Measurements from ENCODE around the gene SGO2. TPM values are rescaled to one million over a fixed set of nuclear protein-coding genes. Genes with fewer than 3 reads are reported as not detected.

SGO2 gene
- total RNA-seq, 1 donor from 2014 or later: 4.9 TPM

DNA sequence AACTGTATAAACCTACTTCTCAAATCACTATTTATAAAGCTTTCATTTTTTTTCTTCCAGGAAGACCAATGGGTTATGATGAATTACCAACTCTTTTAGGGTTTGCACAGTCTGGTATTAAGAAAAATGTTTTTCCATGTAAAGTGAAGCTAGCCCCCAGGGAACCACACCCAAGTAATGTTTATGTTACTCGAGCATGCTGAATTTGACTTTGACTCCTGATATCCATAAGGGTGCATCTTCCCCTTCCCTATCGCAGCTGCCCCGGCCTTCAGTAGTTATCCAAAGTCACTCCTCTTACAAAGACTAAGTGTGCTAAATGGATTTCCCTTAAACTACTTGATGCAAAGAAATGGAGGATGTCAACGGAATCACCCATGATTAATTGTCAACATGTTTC lies 37.8 kb upstream of the SGO2 start:
- no peak overlapping the region for H3K9ac ChIP-seq (ENCODE audit: low read length)
- H2AFZ ChIP-seq (ENCODE audit: low read depth, low read length): no peak overlapping the region
- no peaks in the 10 kb centered on the region for H3K4me1 ChIP-seq (ENCODE audit: insufficient read depth, low read length)
- Mint-ChIP-seq H3K4me1 (ENCODE audit: low read depth, unreplicated experiment) (peaks cover 24% of the 10 kb centered on the region), H3K9me3 (ENCODE audit: unreplicated experiment) (no peaks in the 10 kb centered on the region), H3K4me3 (ENCODE audit: unreplicated experiment) (no peak overlapping the region), H3K27ac (ENCODE audit: unreplicated experiment) (peak overlapping the region; percentile 59), H3K36me3 (ENCODE audit: low read depth, unreplicated experiment) (peaks cover 15% of the 10 kb centered on the region), H3K27me3 (ENCODE audit: low read depth, unreplicated experiment) (no peaks in the 10 kb centered on the region)
- no peak overlapping the region for H3K27ac ChIP-seq (ENCODE audit: low read depth, low read length)
- H3K4me3 ChIP-seq (ENCODE audit: insufficient read depth, low read depth, low read length): no peak overlapping the region
- no peak overlapping the region for H3K4me2 ChIP-seq (ENCODE audit: low read length)
- DNase-seq (ENCODE audit: low read depth) (no peak), FAIRE-seq (no peak)
- H4K20me1 ChIP-seq (ENCODE audit: insufficient read depth, low read length): no peaks in the 10 kb centered on the region
- H3K79me2 ChIP-seq (ENCODE audit: insufficient read depth, low read length): no peaks in the 10 kb centered on the region
- no peaks in the 10 kb centered on the region for H3K9me3 ChIP-seq (ENCODE audit: insufficient read depth, low read depth, low read length)
- H3K36me3 ChIP-seq (ENCODE audit: insufficient read depth, low read length): no peaks in the 10 kb centered on the region
- TF ChIP-seq, protein P1, sequence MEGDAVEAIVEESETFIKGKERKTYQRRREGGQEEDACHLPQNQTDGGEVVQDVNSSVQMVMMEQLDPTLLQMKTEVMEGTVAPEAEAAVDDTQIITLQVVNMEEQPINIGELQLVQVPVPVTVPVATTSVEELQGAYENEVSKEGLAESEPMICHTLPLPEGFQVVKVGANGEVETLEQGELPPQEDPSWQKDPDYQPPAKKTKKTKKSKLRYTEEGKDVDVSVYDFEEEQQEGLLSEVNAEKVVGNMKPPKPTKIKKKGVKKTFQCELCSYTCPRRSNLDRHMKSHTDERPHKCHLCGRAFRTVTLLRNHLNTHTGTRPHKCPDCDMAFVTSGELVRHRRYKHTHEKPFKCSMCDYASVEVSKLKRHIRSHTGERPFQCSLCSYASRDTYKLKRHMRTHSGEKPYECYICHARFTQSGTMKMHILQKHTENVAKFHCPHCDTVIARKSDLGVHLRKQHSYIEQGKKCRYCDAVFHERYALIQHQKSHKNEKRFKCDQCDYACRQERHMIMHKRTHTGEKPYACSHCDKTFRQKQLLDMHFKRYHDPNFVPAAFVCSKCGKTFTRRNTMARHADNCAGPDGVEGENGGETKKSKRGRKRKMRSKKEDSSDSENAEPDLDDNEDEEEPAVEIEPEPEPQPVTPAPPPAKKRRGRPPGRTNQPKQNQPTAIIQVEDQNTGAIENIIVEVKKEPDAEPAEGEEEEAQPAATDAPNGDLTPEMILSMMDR (IDR thresholded peaks at IDR 0.05; ENCODE audit: insufficient read depth, low read depth, low read length): no peak
- TF ChIP-seq EZH2 (IDR thresholded peaks at IDR 0.05; ENCODE audit: insufficient read depth, low read length): no peak
- H3K27me3 ChIP-seq (ENCODE audit: insufficient read depth, low read length): no peaks in the 10 kb centered on the region

DNA sequence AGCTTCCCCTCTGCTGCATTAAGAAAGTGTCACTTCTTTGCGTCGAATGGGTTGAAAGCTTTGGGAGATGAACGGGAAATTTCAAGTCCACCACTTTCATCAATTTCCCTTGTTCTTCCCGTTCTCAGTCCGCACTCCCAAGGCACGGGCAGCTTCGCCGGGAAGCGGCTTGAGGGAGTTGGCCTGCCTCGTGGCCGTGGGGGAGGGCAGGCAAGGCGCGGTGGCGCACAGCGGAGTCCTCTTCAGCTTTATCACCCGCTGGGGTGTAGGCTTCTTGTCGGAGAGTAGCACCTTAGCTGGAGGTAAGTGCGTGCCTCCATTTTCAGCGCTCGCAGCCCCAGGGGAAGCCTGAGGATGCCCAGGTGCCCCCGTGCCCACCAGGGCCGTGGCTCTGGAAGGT lies 36.0 kb upstream of the SGO2 start:
- Histone ChIP-seq H3K9ac (ENCODE audit: low read length) (no peak overlapping the region), H3K27me3 (ENCODE audit: insufficient read depth, low read length) (no peaks in the 10 kb centered on the region), H3K4me2 (ENCODE audit: low read length) (no peak overlapping the region), H3K27ac (ENCODE audit: low read depth, low read length) (no peak overlapping the region), H3K36me3 (ENCODE audit: insufficient read depth, low read length) (no peaks in the 10 kb centered on the region), H3K9me3 (ENCODE audit: insufficient read depth, low read depth, low read length) (no peaks in the 10 kb centered on the region), H3K4me3 (ENCODE audit: insufficient read depth, low read depth, low read length) (no peak overlapping the region), H3K4me1 (ENCODE audit: insufficient read depth, low read length) (no peaks in the 10 kb centered on the region), H2AFZ (ENCODE audit: low read depth, low read length) (no peak overlapping the region), H4K20me1 (ENCODE audit: insufficient read depth, low read length) (no peaks in the 10 kb centered on the region), H3K79me2 (ENCODE audit: insufficient read depth, low read length) (no peaks in the 10 kb centered on the region)
- peaks cover 16% of the 10 kb centered on the region for H3K36me3 Mint-ChIP-seq (ENCODE audit: low read depth, unreplicated experiment)
- H3K27ac Mint-ChIP-seq (ENCODE audit: unreplicated experiment): no peak overlapping the region
- peaks cover 19% of the 10 kb centered on the region for H3K4me1 Mint-ChIP-seq (ENCODE audit: low read depth, unreplicated experiment)
- FAIRE-seq (no peak), DNase-seq (ENCODE audit: low read depth) (no peak)
- no peaks in the 10 kb centered on the region for H3K9me3 Mint-ChIP-seq (ENCODE audit: unreplicated experiment)
- no peaks in the 10 kb centered on the region for H3K27me3 Mint-ChIP-seq (ENCODE audit: low read depth, unreplicated experiment)
- H3K4me3 Mint-ChIP-seq (ENCODE audit: unreplicated experiment): no peak overlapping the region
- TF ChIP-seq, protein P1 (IDR thresholded peaks at IDR 0.05; ENCODE audit: insufficient read depth, low read depth, low read length): no peak
- no peak for TF ChIP-seq EZH2 (IDR thresholded peaks at IDR 0.05; ENCODE audit: insufficient read depth, low read length)

DNA sequence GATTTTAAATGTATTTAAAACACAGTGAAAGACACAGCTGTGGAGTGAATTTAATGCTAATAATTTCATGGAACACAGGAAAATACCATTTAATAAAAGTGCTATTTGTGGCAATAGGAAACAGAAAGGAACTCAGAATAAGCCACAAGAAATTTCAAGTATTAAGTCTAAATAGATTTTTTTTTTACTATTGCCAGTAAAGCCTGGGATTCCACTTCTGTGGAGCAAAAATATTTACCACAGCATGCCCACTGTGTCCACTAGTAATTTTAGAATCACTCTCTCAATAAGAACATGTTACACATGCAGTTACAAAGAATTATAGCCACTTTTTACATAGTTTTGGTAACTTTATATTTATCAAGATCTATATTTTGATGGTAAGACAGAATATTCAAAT lies 33.4 kb upstream of the SGO2 start:
- Histone ChIP-seq H3K4me2 (ENCODE audit: low read length) (no peak overlapping the region), H3K9me3 (ENCODE audit: insufficient read depth, low read depth, low read length) (no peaks in the 10 kb centered on the region), H3K27ac (ENCODE audit: low read depth, low read length) (no peak overlapping the region), H3K36me3 (ENCODE audit: insufficient read depth, low read length) (no peaks in the 10 kb centered on the region), H2AFZ (ENCODE audit: low read depth, low read length) (no peak overlapping the region), H4K20me1 (ENCODE audit: insufficient read depth, low read length) (no peaks in the 10 kb centered on the region), H3K4me1 (ENCODE audit: insufficient read depth, low read length) (no peaks in the 10 kb centered on the region), H3K27me3 (ENCODE audit: insufficient read depth, low read length) (no peaks in the 10 kb centered on the region), H3K4me3 (ENCODE audit: insufficient read depth, low read depth, low read length) (no peak overlapping the region), H3K9ac (ENCODE audit: low read length) (no peak overlapping the region), H3K79me2 (ENCODE audit: insufficient read depth, low read length) (no peaks in the 10 kb centered on the region)
- Mint-ChIP-seq H3K9me3 (ENCODE audit: unreplicated experiment) (no peaks in the 10 kb centered on the region), H3K4me3 (ENCODE audit: unreplicated experiment) (no peak overlapping the region), H3K36me3 (ENCODE audit: low read depth, unreplicated experiment) (peaks cover 16% of the 10 kb centered on the region), H3K4me1 (ENCODE audit: low read depth, unreplicated experiment) (no peaks in the 10 kb centered on the region), H3K27ac (ENCODE audit: unreplicated experiment) (no peak overlapping the region), H3K27me3 (ENCODE audit: low read depth, unreplicated experiment) (no peaks in the 10 kb centered on the region)
- TF ChIP-seq EZH2 (IDR thresholded peaks at IDR 0.05; ENCODE audit: insufficient read depth, low read length): no peak
- TF ChIP-seq, protein P1 (IDR thresholded peaks at IDR 0.05; ENCODE audit: insufficient read depth, low read depth, low read length): no peak
- DNase-seq (ENCODE audit: low read depth) (peak; percentile 19), FAIRE-seq (no peak)
